ENCODE results near the gene DCAF5.

Gene DCAF5

GRCh38 chr14:69055999-69056788 lies 96.7 kb downstream of the DCAF5 start:
- CTCF ChIA-PET = interaction anchor here (0.7 to 1.7 kb wide), 7 partner anchors 10 to 404 kb away, joined by 3 to 6 read pairs (median 3); no protein-coding TSS in a partner anchor
- no peak for TF ChIP-seq CTCF (IDR thresholded peaks at IDR 0.05; ENCODE audit: control extremely low read depth, extremely low read depth, low read depth, missing control alignments)
- POLR2A ChIA-PET = no interaction called here
- DNase-seq (ENCODE audit: extremely low spot score) = no peak

GRCh38 chr14:69055125-69055524 lies 97.8 kb downstream of the DCAF5 start:
- ChIA-PET POLR2A (no interaction called here), CTCF (no interaction called here)
- TF ChIP-seq CTCF (IDR thresholded peaks at IDR 0.05; ENCODE audit: control extremely low read depth, extremely low read depth, low read depth, missing control alignments) = no peak
- DNase-seq (ENCODE audit: extremely low spot score) = no peak

GRCh38 chr14:69054030-69054429 lies 98.9 kb downstream of the DCAF5 start:
- CTCF ChIA-PET = no interaction called here
- TF ChIP-seq CTCF (IDR thresholded peaks at IDR 0.05; ENCODE audit: control extremely low read depth, extremely low read depth, low read depth, missing control alignments) = no peak
- POLR2A ChIA-PET = interaction anchor here (0.6 kb wide), 1 partner anchor 477 kb away, joined by 5 read pairs; no protein-coding TSS in a partner anchor
- DNase-seq (ENCODE audit: extremely low spot score) = no peak

- ChIA-PET POLR2A (no interaction called here), CTCF (interaction anchor here (1.7 kb wide), 1 partner anchor 9 kb away, joined by 4 read pairs; no protein-coding TSS in a partner anchor)
- no peak for TF ChIP-seq CTCF (IDR thresholded peaks at IDR 0.05; ENCODE audit: control extremely low read depth, extremely low read depth, low read depth, missing control alignments)
- no peak for DNase-seq (ENCODE audit: extremely low spot score)
These were observed 100.7 kb downstream of the DCAF5 start for GRCh38 chr14:69052181-69052601.

GRCh38 chr14:69050240-69051184 lies 102.4 kb downstream of the DCAF5 start:
- POLR2A ChIA-PET = no interaction called here
- no peak for TF ChIP-seq CTCF (IDR thresholded peaks at IDR 0.05; ENCODE audit: control extremely low read depth, extremely low read depth, low read depth, missing control alignments)
- CTCF ChIA-PET = interaction anchor here (1.0 to 1.7 kb wide), 2 partner anchors 8 to 79 kb away, joined by 3 to 4 read pairs; no protein-coding TSS in a partner anchor
- DNase-seq (ENCODE audit: extremely low spot score) = no peak

- no peak for DNase-seq (ENCODE audit: extremely low spot score)
These were observed 103.2 kb downstream of the DCAF5 start for GRCh38 chr14:69049675-69050074.

More at GRCh38 chr14:69049675-69050074, 103.2 kb downstream of the DCAF5 start:
- ChIA-PET POLR2A (interaction anchor here (0.6 kb wide), 1 partner anchor 181 kb away, joined by 5 read pairs; no protein-coding TSS in a partner anchor), CTCF (no interaction called here)
- TF ChIP-seq CTCF (IDR thresholded peaks at IDR 0.05; ENCODE audit: control extremely low read depth, extremely low read depth, low read depth, missing control alignments) = no peak
